GM21786 (cell line): Measurements from ENCODE around the gene ATXN1.

Experiments
- ATAC-seq: cut with Tn5 transposase; IDR thresholded peaks from one replicate; pipeline ENCODE4 v1.9.1; 2021; ENCODE audit not compliant: unreplicated experiment

Gene ATXN1

DNA sequence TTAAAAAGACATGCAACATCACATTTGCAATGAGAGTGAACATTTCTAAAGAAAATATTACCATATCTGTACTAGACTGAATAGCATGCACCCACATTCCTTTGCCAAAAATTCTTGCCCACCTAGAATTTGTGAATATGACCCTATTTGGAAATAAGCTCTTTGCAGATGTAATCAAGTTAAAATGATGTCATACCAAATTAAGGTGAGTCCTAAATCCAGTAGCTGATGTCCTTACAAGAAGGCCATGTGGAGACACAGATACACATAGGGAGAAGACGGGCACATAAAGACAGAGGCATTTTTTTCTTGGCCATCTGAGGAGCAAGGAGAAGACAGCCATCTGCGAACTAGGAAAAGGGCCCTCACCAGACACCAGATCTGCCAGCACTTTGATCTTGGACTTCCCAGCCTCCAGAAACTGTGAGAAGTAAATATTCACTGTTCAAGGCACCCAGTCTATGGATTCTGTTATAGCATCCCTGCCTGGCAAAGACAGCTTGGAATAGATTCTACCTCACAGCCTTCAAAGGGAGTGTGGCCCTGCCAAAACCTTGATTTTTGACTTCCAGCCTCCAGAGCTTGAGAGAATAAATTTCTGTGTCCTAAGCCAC, 22.8 kb upstream of the ATXN1 start:
- ATAC-seq = no peak

GRCh38 chr6:16783509-16783908, 22.2 kb upstream of the ATXN1 start:
- no peak for ATAC-seq

- ATAC-seq = no peak
Measured at GRCh38 chr6:16782278-16782677, 21.0 kb upstream of the ATXN1 start.

DNA sequence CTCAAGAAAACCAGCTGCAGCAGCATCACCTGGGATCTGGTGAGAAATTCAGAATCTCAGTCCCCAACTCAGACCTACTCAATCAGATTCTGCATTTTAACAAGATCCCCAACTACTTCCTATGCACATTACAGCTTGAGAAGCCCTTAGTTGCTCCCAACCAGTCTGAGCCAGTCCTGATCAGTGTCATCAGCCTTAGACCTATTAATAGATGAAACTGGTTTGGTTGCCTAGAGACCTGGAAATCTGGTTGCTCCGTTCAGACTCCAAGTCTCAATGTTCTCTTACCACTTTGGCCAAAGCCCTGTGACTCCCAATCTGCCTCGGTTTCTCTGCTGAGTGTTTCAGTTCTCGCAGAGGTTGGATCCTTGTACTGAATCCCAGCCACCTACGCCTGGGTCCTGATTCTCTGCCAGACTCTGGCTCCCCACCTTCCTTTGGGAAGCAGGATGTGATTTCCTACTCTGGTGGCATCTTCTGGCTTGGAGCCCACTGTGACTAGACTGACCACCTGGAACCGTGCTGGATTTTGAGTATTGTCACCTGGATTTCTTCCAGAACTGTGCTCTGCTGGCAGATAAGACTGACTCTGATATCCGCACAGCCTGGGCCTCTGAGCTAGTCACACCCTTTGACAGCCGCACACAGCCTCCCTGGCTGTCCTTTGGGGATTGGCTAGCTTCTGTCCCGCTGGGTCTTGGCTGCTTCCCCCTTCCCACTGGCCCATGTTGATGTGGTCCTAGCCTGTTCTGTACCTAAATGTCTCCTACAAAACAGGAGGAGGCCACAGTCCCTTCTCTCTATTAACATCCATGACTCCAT, 20.3 kb upstream of the ATXN1 start:
- no peak for ATAC-seq

DNA sequence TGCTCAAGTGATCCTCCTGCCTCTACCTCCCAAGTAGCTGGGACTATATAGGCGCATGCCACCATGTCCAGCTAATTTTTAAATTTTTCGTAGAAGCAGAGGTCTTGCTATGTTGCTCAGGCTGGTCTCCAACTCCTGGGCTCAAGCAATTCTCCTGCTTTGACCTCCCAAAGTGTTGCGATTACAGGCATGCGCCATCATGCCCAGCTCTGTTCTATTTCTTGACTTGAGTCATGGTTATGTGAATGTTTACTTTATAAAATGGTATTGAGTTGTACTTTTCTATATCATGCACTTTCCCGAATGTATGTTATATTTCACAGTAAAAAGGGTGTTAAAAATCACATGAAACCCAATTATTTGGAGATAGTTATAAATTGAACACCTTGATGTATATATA, 17.3 kb upstream of the ATXN1 start:
- no peak for ATAC-seq

GRCh38 chr6:16777794-16778193, 16.5 kb upstream of the ATXN1 start:
- ATAC-seq = no peak

DNA sequence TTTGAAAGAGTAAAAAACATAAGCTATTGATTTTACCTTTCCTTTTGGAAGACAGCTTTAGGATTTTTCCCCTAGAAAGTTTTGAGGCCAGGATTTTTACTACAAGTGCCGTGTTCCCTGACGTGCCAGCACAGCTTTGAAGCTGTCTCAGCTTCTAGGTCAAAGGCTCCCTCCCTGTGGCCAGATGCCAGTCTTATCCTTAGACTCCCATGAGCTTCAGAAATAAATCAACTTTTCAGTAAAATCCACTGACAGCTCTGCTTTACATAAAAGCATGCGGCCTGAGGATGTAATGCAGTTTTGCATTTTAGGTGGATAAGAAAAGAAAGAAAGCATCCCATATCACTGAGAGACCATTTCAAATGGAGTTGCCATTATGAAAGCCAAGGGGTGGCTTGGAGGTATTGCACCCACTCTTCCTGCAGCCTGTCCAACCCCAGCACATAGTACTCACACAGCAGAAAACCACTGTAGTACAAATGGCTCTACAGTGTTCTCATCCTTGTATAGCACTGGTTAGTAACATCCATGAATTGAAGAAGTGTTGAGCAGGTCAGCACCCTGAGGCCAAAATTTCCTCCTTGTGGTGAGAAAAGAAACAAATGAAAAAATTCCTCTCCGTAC, 15.2 kb upstream of the ATXN1 start:
- ATAC-seq = no peak

- no peak for ATAC-seq
Measured at GRCh38 chr6:16774437-16774836, 13.2 kb upstream of the ATXN1 start.

GRCh38 chr6:16773362-16773761, 12.1 kb upstream of the ATXN1 start:
- ATAC-seq = no peak

GRCh38 chr6:16770701-16771569, 9.7 kb upstream of the ATXN1 start:
- peak; percentile 85 for ATAC-seq

GRCh38 chr6:16769986-16770376, 8.7 kb upstream of the ATXN1 start:
- no peak for ATAC-seq

GRCh38 chr6:16769131-16769985, 8.1 kb upstream of the ATXN1 start:
- no peak for ATAC-seq

- no peak for ATAC-seq
Measured at GRCh38 chr6:16768477-16768830, 7.2 kb upstream of the ATXN1 start.

DNA sequence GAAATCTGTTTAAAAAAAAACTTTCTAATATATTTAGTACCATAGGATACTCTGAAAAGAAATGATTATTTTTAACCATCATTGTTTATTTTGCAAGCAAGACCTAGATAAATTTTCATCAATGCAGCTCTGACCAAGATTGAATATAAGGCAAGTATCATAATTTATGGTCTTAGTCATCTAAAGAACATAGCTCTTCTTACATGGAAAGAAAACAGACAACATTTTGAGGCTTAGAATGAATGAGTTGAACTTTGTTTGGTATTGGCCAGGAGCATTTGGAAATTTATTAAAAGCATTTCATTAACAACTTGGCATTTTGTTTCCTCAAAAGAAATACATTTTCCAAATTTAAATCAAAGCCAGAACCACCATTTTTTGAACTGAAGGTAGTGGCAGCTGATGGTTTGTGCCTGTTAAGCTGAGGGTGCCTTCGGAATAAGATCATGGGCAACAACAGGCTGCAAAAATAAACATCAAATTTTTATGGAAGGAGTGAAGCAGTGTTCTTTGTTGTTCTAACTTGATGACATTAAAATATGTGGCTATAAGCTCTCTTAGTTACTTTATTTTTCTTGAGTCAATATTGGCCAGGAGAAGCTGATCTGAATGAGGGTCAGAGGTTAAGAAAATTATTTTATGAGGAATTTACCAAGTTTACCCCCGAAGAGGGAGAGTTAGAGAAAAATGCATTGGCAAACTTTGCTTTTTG, 6.7 kb upstream of the ATXN1 start:
- no peak for ATAC-seq

DNA sequence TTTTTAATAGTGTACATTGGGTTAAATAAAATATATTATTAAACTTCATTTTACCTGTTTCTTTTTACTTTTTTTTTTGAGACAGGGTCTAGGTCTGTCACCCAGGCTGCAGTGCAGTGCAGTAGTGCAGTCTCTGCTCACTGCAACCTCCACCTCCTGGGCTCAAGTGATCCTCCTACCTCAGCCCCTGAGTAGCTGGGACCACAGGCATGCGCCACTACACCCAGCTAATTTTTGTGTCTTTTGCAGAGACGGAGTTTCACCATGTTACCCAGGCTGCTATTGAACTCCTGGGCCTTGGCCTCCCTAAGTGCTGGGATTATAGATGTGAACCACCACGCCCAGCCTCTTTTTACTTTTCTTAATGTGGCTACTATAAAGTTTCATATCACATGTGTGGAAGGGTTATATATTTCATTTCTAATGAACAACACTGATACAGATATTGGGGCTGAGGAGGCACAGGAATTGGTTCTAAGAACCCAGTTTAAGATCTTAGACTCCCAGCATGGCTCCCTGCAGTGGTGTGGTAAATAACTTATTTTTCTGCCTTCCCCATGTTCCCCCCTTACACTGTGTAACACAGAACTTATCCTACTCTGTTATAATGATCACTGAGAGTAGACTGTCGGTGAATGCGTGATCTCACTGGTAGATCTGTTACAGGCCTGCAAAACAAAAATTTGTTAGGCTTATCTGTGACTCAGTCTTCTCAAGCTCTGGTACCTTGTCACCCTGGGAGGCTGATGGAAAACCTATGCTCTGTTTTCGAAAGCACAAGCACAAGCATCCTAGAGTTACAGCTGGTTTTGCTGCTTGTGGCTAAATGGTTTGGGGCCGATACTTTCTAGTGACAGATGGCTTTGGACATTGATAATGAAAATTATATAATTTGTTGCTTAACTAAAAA, 5.8 kb upstream of the ATXN1 start:
- no peak for ATAC-seq

- ATAC-seq = no peak
Measured at GRCh38 chr6:16766043-16766536, 4.8 kb upstream of the ATXN1 start.

GRCh38 chr6:16765235-16765634, 4.0 kb upstream of the ATXN1 start:
- no peak for ATAC-seq

DNA sequence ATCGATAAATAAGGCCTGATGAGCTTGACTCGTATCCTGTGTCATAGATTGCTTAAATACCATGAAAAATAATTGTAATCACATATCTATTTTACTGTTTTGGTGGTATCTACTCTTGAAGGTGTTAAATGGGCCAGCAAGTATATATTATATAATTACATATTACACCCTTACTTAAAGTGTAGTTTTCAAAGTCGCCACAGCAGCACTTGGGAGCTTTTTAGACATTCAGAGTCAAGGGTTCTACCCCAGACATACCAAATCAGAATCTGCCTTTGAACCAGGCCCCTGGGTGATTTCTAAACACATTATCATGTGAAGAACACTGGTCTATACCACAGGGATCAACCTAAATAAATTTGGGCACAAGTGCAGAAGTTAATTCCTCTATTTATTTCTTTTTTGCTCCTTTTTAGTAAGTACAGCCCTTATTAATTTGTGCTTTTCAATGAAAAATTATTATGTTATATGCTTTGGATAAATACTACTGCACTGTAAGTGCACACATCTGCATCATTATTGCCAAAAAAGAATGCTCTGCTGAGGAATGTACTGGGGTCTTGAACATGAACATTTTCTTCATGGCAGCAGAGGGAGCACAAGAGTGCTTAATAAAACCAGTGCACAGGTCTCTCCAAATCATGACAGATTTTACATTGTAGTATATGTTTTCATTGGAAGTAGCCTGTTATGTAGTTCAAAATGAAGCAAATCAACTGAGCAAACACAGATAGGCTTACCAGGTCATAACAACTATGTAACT, 3.1 kb upstream of the ATXN1 start:
- ATAC-seq = no peak
